Spinal cord (tissue), 10 donors: Measurements from ENCODE around the gene CRX. TPM values are rescaled to one million over a fixed set of nuclear protein-coding genes. Genes with fewer than 3 reads are reported as not detected.
"Not testable (repeated sequence)": the region's sequence is repeated elsewhere in the genome, so short reads cannot be mapped to it uniquely, and the experiment has no call there.

Experiments used
- DNase-seq, 6 donors: peaks; one replicate each; pipeline versions ENCODE4 v3.0.0 to v3.0.0-alpha.2; 2013 to 2015; ENCODE audit warnings: low spot score in 6 of 6, low read depth in 4 of 6
- H3K27ac ChIP-seq: one replicate; pipeline ENCODE4 v1.5.1; 2013; ENCODE audit warnings: low read depth, low read length, control low read depth
- H3K27me3 ChIP-seq: one replicate; pipeline ENCODE4 v1.6.1; 2013; ENCODE audit warnings: low read length; ENCODE audit not compliant: control insufficient read depth, insufficient read depth
- H3K36me3 ChIP-seq: one replicate; pipeline ENCODE4 v1.6.1; 2013; ENCODE audit warnings: low read length; ENCODE audit not compliant: control insufficient read depth, insufficient read depth
- H3K4me1 ChIP-seq: one replicate; pipeline ENCODE4 v1.6.1; 2013; ENCODE audit warnings: low read length; ENCODE audit not compliant: control insufficient read depth, insufficient read depth
- H3K4me3 ChIP-seq: one replicate; pipeline ENCODE4 v1.5.1; 2013; ENCODE audit warnings: low read depth, low read length, control low read depth
- H3K9me3 ChIP-seq: one replicate; pipeline ENCODE4 v1.6.1; 2013; ENCODE audit warnings: low read length; ENCODE audit not compliant: control insufficient read depth, insufficient read depth
- WGBS: methylation state at CpG from one replicate; pipeline ENCODE4 v1.1.5; 2013; ENCODE audit warnings: missing lambda C conversion rate; ENCODE audit not compliant: insufficient coverage; 5-methylcytosine and 5-hydroxymethylcytosine counted together
- polyA plus RNA-seq, 2 donors: library from polyadenylated mRNA; unstranded; fragments of 120-200 nt; gene quantifications; one replicate each; pipeline ENCODE4 v1.2.1, GENCODE V29; 2013; ENCODE audit not compliant: insufficient read length in 2 of 2
- total RNA-seq, 2 donors: library from RNA; depleted of rRNA in 1 of 2; stranded (reverse); fragments of 120-200 nt in 1 of 2; fragments of >200 nt in 1 of 2; gene quantifications; one replicate each; pipeline versions ENCODE4 v1.2.3 to v1.2.4, GENCODE V29; 2013 to 2014
- donor health status: healthy.

Gene CRX
- total and polyA plus RNA-seq, 4 donors = 0.17 to 0.18 TPM; not detected in 2

DNA sequence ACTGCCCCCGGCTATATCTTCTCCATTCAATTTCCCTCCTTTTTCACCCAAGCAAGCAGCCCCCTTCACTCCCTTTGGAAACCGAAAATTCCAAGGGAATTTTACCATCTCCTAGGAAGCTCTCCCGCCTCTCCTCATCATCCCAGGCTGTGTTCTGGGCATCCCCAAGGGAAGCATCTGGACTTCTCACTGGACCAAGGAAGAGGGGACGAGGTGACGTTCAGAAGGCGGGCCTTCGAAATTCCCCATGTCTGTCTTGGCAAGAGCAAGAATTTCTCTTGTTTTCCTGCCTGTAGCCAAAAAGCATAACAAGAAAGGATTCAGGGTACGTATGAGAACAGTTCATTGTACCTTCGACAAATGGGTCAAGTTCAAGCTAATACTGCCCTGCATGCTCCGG lies 43.4 kb downstream of the CRX start:
- H3K27ac ChIP-seq = no peak overlapping the region
- no peaks in the 10 kb centered on the region for H3K9me3 ChIP-seq
- DNase-seq = no peak
- 83% methylated on average over 8 of the region's 10 CpGs for WGBS
- no peak overlapping the region for H3K4me3 ChIP-seq
- H3K4me1 ChIP-seq = peaks cover 3% of the 10 kb centered on the region
- H3K36me3 ChIP-seq = no peaks in the 10 kb centered on the region
- no peaks in the 10 kb centered on the region for H3K27me3 ChIP-seq

DNA sequence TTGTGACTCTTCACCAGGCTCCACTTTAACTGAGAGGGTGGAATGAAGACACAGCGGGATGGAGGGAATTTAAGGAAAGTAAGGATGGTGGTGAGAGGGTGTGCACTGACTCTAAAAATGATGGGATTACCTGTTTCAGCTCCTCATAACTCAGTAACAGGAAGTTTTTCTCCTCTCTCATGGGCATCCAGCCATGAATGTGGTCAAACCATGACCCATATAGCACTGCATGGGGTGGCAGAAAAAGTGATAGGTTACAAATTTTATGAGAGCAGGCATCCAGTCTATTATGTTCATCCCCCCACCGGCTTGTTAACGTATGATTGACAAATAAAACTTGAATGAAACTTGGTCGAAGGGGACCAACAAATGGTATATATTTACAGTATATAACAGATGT lies 57.2 kb downstream of the CRX start:
- Histone ChIP-seq H3K4me1 (no peaks in the 10 kb centered on the region), H3K27me3 (no peaks in the 10 kb centered on the region), H3K9me3 (no peaks in the 10 kb centered on the region), H3K4me3 (no peak overlapping the region), H3K27ac (no peak overlapping the region), H3K36me3 (no peaks in the 10 kb centered on the region)
- DNase-seq = no peak
- 88% methylated on average over 1 of the region's 4 CpGs for WGBS

DNA sequence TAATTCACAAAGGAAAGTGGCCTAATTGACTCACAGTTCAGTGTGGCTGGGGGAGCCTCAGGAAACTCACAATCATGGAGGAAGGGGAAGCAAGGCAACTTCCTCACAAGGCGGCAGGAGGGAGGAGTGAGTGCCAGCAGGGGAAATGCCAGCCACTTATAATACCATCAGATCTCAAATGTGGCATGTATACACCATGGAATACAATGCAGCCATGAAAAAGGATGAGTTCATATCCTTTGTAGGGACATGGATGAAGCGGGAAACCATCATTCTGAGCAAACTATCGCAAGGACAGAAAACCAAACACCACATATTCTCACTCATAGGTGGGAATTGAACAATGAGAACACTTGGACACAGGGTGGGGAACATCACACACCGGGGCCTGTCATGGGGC lies 57.6 kb downstream of the CRX start:
- WGBS = no CpG with 5 or more reads among the region's 4 CpGs
- not testable (repeated sequence) for H3K36me3 ChIP-seq

DNA sequence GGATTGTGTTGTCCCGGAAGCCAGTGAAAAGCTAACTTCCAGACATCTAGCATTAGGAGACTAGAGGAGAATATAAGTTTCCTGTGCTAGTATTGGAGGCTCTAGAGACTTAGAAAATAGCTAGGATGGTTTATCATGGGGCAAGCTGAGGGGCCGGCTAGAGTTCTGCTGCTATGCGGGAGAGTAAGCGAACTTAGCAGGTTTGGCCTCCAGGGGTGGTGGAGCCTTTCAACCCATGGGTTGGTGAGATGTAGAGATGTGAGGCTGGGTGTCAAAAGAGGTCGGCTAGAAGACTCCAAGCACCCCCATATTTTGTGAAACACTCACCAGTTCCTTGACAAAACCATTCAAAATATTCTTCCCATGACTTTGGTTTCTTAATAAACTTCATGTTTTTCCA lies 60.0 kb downstream of the CRX start:
- H3K27me3 ChIP-seq = no peaks in the 10 kb centered on the region
- H3K36me3 ChIP-seq = no peaks in the 10 kb centered on the region
- no peak overlapping the region for H3K27ac ChIP-seq
- no peaks in the 10 kb centered on the region for H3K9me3 ChIP-seq
- WGBS = 77% methylated on average over 4 of the region's 5 CpGs
- no peak overlapping the region for H3K4me3 ChIP-seq
- no peak for DNase-seq
- H3K4me1 ChIP-seq = no peaks in the 10 kb centered on the region

More for the DNA sequence above, 57.6 kb downstream of the CRX start:
- not testable (repeated sequence) for H3K9me3 ChIP-seq, H3K4me1 ChIP-seq, H3K27ac ChIP-seq, H3K27me3 ChIP-seq, DNase-seq, H3K4me3 ChIP-seq

DNA sequence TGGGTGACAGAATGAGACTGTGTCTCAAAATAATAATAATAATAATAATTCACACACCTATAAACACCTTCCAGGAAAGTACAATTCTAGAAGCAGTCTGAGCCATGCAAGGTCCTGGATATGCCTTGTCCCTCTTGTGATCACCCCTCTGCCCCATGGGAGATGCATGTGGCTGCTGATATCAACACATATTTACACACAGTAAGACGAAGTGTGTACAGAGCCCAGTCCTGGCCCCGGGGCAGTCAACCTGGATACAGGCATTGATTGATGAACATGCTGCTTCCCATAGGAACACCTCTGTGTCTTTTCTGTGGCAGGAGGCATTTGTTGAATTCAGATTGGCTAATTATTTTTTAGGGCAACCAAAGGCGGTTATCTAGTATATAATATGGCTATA lies 61.2 kb downstream of the CRX start:
- Histone ChIP-seq H3K4me3 (no peak overlapping the region), H3K36me3 (no peaks in the 10 kb centered on the region), H3K27me3 (no peaks in the 10 kb centered on the region), H3K4me1 (no peaks in the 10 kb centered on the region), H3K27ac (no peak overlapping the region), H3K9me3 (no peaks in the 10 kb centered on the region)
- no peak for DNase-seq
- WGBS = 100% methylated on average over 1 of the region's 3 CpGs

DNA sequence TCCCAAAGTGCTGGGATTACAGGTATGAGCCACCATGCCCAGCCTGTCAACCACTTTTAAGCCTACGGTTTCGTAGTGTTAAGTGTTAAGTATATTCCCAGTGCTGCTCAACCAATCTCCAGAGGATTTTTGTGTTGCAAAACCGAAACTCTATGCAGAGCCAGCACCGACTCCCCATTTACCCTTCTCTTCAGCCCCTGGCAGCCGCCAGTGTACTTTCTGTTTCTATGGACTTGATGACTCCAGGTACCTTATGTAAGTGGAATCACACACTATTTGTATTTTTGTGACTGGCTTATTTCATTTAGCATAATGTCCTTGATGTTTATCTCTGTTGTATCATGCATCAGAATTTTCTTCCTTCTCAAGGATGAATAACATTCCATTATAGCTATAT lies 63.3 kb downstream of the CRX start:
- Histone ChIP-seq H3K9me3 (no peaks in the 10 kb centered on the region), H3K36me3 (no peaks in the 10 kb centered on the region), H3K4me3 (no peak overlapping the region), H3K4me1 (no peaks in the 10 kb centered on the region), H3K27ac (no peak overlapping the region), H3K27me3 (no peaks in the 10 kb centered on the region)
- DNase-seq = no peak
- WGBS = no CpG with 5 or more reads among the region's 5 CpGs

DNA sequence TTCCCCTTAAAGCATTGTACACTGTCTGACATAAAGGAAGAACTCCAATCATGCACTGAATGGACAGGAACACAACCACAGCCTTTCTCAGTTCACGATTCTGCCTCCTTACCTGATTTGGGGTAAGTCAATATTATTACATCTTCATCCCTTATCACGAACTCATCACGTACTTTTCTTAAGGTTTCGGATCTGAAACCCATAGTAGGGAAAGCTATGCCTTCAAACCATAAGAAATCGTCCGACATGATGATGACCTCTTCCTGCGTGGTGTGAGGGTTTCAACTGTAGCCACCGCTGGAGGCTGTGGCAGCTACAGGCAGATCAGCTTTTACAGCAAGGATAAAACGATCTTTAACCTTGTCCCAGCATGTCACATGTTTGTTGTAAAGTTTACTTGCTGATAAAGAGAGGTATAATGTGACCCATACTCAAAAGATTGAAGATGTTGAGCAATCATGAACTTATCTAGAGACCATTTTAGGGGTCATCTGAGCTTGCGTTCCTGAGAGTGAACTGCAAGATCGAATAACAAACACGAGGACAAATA lies 64.3 kb downstream of the CRX start, which contains the start of gene SULT2A1:
SULT2A1 (minus strand) TSS at position 306 of the 550 bp plus-strand sequence; CDS start at position 248, 58 bp downstream.
- Histone ChIP-seq H3K36me3 (no peaks in the 10 kb centered on the region), H3K27ac (no peak within 1 kb of the TSS), H3K4me1 (no peaks in the 10 kb centered on the region), H3K27me3 (no peaks in the 10 kb centered on the region), H3K9me3 (no peaks in the 10 kb centered on the region), H3K4me3 (no peak within 1 kb of the TSS)
- WGBS = 88% methylated on average over 1 of the region's 12 CpGs
- DNase-seq = no peak

DNA sequence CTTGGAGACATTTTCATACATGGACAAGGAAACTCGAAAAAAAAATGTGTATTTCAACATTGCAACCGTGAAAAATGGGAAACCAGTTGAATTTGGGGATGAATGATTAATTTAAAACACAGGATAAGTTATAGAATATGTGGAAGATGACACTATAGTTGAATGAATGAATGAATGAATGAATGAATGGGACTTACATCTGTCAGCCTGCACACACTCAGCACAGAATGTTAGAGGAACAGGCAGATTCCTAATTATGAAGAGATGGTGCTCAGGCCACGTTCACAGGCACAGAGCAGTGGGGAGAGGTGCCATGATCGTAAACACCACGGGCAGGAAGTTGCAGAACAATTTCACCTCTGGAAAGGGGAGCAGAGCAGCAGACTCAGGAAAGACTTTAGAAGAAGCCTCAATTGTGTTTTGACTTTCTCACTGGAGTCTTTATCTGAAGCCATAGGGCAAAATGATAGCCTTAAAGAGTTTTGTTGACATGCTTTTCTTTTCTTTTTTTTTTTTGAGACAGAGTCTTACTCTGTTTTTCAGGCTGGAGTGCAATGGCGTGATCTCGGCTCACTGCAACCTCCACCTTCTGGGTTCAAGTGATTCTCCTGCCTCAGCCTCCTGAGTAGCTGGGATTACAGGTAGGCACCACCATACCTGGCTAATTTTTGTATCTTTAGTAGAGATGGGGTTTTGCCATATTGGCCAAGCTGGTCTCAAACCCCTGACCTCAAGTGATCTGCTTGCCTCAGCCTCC lies 69.3 kb downstream of the CRX start:
- H3K27me3 ChIP-seq = no peaks in the 10 kb centered on the region
- H3K9me3 ChIP-seq = no peaks in the 10 kb centered on the region
- 79% methylated on average over 5 of the region's 7 CpGs for WGBS
- DNase-seq = no peak
- no peak overlapping the region for H3K4me3 ChIP-seq
- no peak overlapping the region for H3K27ac ChIP-seq
- H3K36me3 ChIP-seq = no peaks in the 10 kb centered on the region
- no peaks in the 10 kb centered on the region for H3K4me1 ChIP-seq

DNA sequence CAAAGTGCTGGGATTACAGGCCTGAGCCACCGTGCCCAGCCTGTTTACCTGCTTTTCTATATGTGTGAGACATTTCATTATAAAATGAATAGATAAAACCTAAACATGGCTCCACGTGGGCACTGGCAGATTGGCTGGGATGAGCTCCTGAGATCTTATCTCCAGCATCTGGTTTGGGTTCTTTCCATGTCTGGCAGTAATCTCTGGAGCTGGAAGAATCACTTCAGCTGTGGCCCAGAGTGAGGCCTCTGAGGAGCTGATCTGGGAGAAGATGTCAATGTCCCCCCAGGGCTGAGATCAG lies 69.8 kb downstream of the CRX start:
- WGBS = no CpG with 5 or more reads among the region's 2 CpGs
- H3K27ac ChIP-seq = no peak overlapping the region
- no peaks in the 10 kb centered on the region for H3K36me3 ChIP-seq
- H3K4me3 ChIP-seq = no peak overlapping the region
- H3K9me3 ChIP-seq = no peaks in the 10 kb centered on the region
- no peak for DNase-seq
- no peaks in the 10 kb centered on the region for H3K27me3 ChIP-seq
- no peaks in the 10 kb centered on the region for H3K4me1 ChIP-seq

DNA sequence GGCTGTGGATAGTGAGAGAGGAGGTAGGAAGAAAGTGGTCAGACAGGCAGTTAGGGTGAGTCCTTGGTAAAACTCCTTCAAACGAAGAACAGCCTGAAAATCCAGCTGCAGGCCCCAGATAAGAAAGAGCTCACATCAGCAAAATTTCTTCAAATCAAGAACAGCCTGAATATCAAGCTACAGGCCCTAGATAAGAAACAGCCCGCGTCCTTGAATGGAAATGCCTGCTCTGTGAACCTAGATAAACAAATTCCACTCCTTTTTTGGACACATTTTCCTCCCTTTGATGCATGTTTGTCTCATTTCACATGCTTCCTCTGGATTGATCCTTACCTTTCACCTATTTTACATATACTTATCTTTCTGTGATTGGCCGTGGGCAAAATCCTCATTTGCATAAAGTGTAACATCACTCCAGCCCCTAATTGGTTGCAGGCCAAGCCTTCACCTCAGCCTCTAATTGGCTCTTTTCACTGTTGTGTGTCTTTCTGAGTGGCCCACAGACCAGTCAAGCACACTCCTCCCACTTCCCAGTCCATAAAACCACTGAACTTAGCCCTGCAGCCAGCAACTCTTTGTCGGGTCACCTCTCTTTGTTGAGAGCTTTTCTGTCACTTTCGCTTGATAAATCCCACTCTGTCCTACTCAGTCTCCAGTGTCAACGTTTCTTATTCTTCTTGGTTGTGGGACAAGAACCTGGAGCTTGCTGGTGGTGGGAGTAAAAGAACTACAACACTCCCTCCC lies 70.4 kb downstream of the CRX start:
- no peaks in the 10 kb centered on the region for H3K36me3 ChIP-seq
- H3K27ac ChIP-seq = no peak overlapping the region
- no peak for DNase-seq
- no peaks in the 10 kb centered on the region for H3K9me3 ChIP-seq
- 80% methylated on average over 4 of the region's 7 CpGs for WGBS
- H3K4me3 ChIP-seq = no peak overlapping the region
- H3K4me1 ChIP-seq = no peaks in the 10 kb centered on the region
- H3K27me3 ChIP-seq = no peaks in the 10 kb centered on the region
